HL-60/S4 treated with retinoic acid at 250 ng/mL for 4 days and 3 days (cell line): Measurements from ENCODE around the gene CENPB.

Source experiments
- in situ Hi-C: fragments of 300-500 bp; cut with MboI; formaldehyde crosslinking; loops from 2 replicates; pipeline ENCODE4 v1.7.0; 2022; ENCODE audit warnings: low sequenced_read_pairs

Gene CENPB

DNA sequence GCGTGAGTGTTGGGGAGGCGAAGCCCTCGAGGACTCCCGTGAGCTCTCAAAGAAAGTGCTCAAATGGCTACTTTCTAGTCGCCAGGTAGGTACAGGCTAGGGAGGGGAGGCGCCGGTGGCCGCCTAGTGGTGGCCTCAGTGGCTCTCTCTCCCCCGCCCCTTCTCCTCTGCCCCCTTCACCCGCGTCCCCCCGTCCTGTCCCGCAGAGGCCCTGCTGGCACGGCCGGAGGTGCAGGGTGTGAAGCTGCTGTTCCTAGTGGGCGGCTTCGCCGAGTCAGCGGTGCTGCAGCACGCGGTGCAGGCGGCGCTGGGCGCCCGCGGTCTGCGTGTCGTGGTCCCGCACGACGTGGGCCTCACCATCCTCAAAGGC, 35.2 kb downstream of the CENPB start:
- in situ Hi-C loops: no loop called here

DNA sequence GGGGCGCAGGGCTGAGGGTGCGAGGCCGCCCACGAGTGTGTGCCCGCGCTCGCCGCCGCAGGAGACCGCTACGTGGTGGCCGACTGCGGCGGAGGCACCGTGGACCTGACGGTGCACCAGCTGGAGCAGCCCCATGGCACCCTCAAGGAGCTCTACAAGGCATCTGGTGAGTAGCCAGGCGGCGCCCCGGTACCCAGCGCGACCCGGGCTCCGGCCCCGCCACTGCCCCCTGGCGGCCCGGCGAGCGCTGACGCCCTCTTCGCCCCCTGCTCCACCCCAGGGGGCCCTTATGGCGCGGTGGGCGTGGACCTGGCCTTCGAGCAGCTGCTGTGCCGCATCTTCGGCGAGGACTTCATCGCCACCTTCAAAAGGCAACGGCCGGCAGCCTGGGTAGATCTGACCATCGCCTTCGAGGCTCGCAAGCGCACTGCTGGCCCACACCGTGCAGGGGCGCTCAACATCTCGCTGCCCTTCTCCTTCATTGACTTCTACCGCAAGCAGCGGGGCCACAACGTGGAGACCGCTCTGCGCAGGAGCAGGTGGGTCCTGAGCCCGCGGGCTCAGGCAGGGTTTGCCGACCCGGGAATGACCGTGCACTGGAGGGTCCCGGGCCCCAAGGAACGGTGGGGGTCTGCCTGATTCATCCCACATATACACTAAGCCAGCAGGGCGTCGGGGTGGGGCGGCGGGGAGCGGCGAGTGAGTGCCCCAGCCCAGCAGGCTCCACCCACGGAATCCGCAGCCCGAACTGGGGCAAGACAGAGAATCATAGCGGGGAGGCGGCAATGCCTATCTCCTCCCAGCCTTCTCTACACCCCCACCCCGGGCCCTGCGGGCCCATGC, 36.6 kb downstream of the CENPB start:
- in situ Hi-C loops: no loop called here

DNA sequence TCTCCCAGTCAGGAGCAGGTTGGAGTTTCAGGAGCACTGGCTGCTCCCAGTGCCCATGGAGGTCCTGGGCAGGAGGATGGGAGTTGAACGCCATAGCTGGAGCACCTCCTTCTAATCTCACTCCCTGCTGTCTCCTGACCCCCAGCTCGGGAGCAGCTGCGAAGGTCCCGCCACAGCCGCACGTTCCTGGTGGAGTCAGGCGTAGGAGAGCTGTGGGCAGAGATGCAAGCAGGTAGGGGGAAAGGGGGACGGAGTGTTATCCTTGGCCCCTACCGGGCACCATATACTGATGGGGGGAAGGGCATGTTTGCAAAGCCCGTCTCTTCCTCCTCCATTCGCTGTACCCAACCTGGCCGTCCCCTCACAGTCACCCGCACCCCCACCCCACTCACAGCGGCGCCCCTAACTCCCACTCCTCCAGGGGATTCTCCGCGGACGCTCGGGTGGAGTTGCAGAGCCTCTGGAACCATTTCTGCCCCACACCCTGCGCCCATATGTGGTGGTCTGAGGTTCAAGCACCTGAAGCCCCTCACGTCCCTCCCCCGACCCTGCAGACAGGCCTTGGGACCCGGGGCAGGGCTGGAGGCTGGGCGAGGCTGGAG, 37.4 kb downstream of the CENPB start:
- in situ Hi-C loops: no loop called here

DNA sequence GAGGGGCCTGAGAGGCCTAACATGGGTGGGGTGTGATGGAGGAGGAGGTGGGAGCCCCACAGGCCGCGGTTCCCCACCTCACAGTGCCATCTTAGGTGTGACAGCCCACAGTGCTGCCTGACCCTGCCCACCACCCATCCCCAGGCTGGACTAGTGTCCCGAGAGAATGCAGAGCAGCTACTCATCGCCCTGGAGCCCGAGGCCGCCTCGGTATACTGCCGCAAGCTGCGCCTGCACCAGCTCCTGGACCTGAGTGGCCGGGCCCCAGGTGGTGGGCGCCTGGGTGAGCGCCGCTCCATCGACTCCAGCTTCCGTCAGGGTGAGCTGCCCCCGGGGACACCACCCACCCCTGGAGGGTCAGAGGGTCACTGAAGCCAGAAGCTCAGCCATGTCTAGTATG, 38.5 kb downstream of the CENPB start:
- in situ Hi-C loops: no loop called here

DNA sequence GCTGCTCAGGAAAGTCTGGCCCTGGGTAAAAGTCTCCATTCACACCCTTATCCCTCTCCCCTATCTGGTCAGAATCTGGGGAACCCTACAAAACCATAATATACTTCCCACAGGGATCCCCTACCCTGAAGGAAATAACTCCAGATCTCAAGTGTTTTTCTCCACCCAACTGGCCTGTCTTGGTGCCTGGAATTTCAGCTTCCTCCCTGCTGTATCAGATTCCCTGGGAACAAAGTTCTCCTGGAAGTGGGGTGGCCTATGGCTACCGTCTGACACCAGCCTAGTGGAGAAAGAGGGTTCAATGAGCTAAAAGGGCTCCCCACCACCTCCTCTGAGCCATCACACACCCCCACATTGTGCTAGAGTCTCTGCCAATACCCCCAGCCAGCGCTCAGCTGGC, 39.1 kb downstream of the CENPB start:
- in situ Hi-C loops: no loop called here

DNA sequence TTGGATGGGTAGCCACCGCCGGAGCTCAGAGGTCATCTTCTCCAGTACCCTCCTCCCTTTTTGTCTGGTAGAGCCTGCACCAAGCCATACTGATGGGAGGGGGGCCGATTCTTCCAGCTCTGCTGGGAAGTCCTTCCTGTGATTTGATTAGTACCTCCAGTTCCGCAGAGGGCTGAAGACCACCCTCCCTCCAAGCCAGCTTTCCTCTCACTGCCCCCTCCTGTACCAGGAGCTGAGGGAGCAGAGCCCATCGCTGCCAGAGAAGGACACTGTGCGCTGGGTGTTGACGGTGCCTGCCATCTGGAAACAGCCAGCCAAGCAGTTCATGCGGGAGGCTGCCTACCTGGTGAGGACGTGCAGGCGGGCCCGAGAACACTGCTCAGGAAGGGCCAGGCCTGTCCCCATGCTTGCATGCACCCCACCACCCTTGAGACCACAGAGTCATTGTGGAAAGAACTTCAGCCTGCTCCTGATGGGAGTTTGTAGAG, 40.8 kb downstream of the CENPB start:
- in situ Hi-C loops: no loop called here

DNA sequence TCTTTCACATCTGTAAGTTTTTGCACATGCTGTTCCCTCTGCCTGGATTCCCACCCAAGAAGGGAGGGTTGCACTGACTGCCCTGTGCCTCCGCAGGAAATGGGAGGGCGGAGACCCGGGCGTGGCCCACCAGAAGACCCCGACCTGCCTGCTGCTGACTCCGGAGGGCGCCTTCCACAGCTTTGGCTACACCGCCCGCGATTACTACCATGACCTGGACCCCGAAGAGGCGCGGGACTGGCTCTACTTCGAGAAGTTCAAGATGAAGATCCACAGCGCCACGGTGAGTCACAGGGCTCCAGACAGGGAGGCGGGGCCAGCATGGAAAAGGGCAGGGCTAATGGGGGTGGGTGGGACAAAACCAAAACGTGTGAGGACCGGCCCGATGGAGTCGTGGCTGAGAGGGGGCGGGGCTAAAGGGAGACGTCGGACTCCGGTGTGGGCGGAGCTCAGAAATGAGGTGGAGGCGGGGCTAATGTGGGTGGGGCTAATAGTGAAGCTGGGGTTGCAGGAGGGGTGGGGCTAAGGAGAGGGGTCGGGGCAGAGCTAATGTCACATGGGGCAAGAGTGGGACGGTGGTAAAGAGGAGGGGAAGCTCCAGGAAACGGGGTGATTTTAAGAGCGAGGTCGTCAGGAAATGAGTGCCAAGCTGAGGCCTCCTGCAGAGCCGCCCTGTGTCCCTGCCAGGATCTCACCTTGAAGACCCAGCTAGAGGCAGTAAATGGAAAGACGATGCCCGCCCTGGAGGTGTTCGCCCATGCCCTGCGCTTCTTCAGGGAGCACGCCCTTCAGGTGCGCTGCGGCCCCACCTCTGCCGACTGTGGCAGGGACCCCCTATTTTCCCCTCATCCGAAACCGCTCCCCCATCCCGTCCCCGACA, 41.5 kb downstream of the CENPB start:
- in situ Hi-C loops: no loop called here

DNA sequence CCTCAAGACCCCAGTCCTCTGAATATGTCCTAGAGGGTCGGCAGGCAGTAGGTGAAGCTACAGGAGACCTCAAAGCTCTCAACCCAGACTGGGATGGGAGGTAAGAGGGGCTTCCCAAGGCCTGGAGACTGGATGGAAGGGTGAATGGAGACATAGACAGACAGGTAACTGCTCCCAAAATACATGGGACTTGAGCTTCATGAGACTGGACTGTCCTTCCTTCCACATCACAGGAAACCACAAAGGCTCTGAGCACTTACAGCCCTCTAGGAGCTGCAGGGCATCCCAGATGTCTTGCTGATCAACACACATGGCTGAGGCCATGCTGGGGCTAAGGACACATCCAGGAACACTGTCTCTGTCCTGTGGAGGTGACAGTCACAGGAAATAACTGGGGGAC, 42.5 kb downstream of the CENPB start:
- in situ Hi-C loops: no loop called here

DNA sequence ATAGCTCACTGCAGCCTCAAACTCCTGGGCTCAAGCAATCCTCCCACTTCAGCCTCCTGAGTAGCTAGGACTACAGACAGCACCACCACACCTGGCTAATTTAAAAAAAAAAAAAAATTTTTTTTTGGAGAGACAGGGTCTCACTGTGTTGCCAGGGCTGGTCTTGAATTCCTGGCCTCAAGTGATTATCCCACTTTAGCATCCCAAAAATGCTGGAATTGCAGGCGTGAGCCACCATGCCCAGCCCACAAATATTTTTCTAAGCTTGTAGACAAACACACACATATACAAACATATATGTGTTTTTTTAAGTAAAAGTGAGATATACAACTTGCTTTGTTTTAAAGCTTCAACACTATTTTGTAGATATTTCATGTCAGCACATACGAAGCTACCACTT, 43.3 kb downstream of the CENPB start:
- in situ Hi-C loops: no loop called here

DNA sequence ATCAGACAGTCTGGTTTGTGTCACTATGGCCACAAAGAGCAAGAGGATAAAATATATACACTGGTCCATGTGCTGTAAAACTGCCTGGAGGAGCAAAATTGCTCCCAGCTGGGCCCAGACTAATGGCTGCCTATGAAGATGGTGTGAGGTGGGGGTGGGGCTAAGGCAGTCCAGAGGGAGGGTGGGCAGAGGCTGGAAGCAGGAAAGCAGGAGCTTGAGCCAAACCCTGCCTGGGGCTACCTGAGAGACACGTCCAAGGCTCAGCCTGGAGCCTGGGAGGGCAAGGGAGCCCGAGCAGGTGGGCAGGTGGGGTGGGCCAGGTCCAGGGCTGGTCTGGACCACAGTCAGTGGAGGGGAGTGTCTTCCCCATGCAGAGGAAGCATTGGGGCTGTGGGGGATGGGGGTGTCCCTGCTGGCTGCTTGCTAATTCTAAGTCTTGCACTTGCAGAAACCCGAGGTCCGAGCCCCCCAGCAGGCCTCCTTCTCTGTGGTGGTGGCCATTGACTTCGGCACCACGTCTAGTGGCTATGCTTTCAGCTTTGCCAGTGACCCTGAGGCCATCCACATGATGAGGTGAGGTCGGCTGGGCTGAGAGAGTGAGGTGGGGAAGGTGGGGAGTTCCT, 44.6 kb downstream of the CENPB start:
- in situ Hi-C loops: no loop called here

DNA sequence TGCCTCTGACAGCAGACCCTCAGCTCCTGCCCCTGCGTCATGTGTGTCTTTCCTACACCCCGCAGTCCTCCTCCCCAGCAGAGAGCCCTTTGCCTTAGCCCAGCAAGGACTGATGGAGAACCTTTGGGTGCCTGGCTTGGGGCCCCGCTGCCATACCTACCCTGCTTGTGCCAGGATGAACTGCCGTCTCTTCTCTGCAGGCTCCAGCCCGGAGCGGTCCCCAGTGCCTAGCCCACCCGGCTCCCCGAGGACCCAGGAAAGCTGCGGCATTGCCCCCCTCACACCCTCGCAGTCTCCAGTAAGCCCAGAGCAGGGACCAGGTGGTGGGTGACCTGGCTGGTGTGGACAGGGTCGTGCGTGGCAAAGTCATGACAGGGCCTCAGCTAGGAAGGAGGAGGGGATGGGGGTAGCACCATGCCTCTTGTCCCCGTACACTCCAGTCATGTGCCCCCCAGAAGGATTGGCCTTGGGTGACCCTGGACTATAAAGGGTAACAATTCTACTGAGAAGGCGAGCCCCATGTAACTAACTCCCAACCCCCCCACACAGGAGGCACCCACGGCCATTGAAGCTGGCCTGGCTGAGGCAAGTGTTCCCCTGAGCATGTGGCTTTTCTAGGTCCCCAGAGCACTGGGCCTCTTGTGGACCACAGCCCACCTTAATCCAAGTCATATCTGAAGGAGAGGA, 45.8 kb downstream of the CENPB start:
- in situ Hi-C loops: no loop called here

DNA sequence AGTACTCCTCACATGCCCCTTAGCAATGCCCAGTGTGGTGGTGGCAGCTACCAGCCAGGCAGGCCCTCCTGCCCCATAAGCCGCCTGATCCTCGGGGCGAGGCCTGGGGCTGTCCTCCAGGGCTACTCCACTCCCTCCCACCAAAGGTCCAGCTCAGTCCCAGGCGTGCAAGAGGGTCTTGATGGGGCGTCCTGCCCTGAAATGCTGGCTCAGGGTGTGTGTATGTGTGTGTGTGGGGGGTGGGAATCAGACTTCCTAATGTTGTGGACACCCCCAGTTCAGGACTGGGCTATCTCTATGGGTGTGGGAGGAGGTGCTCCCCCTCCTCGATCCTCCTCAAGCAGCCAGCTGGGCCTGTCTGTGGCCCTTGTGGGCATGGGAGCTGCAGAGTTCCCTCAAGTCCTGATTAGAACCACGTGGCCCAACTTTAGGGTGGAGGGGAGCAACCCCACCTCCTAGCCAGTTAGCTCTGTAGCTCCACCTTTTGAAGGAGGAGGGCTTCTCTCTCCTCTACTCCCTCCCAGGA, 46.6 kb downstream of the CENPB start:
- in situ Hi-C loops: no loop called here

DNA sequence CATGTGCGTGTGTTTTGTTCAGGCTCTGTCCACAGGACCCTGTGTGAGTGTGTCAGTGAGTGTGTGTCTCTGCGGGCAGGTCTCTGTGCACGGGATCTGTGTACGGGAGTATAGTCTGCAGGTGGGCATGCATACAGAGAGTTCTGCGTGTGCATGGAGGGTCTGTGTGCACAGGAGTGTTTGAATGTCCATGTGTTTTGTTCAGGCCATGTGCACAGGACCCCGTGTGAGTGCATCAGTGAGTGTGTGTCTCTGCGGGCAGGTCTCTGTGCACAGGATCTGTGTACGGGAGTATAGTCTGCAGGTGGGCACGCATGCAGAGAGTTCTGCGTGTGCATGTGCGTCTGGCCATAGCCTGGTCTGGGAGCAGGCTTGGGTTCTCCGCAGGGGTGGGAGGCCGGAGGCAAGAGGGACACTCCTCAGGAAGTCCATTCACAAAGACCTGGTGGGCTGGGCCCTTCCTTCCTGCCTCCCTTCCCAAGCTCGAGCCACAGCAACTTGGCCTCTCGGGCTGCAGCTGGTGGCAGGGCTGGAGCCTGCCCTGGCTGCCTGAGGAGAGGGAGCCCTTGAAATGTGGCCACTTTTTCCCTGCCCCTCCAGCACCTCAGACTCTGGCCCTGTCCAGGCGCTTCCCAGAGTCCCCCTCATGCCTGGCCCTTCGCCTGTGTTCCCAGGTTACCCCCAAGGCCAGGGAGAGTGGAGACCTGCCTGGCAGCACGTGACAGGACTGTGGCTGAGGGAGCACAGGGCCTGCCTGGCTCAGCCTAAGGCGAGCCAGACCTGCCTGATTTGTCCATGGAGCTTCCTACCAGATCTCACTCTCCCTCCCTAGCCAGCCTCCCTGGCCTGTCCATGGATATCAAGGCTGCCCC, 47.2 kb downstream of the CENPB start:
- in situ Hi-C loops: no loop called here

DNA sequence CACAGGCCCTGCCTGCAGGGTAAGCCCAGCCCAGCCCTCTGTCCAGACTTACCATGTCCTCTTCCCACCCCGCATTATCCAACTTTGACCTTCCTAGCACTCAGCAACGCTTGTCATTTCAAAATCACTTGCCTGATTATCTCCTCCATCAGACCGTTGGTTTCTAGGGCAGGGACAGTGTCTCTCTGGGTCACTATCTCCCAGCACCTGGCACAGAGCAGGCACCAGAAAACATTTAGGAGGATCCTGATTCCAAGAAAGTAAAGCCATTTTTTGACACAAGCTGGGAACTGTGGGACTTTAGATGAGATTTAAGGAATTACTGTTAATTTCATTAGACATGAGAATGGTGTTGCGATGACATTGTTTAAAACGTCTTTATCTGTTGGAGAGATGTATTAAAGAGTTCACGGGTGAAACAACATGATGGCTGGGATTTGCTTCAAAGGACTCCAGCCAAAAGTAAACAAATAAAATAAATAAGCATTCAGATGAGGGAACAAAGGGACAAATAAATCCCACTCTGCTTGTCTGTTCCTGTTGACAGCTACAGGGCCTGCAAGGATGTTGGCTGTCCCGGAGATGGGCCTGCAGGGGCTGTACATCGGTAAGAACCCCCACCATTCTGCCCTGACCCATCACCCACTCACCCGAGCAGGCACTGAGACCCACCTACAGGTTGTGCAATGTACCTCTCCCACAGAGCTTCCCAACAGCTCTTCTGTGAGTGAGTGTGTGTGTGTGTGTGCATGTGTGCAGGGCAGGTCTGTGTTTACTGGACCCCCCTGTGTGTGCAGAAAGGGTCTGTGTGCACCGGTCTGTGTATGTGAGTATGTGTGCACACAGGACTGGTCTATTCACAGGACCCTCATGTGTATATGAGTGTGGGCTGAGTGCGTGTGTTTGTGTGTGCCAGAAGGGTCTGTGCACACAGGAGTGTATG, 48.2 kb downstream of the CENPB start:
- in situ Hi-C loops: no loop called here

DNA sequence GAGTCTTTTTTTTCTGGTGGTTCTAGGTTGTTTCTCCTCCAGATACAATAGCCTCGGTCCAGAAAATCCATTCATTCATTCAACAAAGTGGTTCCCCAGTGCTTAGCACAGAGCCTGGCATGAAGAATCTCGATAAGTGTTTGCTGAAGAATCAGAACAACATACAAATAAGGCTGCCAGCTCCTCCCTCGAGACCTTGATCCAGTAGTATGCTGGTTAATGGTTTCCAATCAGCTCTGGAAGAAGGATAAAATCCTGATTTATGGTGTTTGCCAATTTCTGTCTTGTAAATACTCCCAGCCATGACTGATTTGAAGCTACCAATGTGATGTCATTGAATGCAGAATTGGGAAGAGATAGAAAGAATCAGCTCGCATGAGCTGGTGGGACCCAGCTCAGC, 50.8 kb downstream of the CENPB start:
- in situ Hi-C loops: no loop called here

DNA sequence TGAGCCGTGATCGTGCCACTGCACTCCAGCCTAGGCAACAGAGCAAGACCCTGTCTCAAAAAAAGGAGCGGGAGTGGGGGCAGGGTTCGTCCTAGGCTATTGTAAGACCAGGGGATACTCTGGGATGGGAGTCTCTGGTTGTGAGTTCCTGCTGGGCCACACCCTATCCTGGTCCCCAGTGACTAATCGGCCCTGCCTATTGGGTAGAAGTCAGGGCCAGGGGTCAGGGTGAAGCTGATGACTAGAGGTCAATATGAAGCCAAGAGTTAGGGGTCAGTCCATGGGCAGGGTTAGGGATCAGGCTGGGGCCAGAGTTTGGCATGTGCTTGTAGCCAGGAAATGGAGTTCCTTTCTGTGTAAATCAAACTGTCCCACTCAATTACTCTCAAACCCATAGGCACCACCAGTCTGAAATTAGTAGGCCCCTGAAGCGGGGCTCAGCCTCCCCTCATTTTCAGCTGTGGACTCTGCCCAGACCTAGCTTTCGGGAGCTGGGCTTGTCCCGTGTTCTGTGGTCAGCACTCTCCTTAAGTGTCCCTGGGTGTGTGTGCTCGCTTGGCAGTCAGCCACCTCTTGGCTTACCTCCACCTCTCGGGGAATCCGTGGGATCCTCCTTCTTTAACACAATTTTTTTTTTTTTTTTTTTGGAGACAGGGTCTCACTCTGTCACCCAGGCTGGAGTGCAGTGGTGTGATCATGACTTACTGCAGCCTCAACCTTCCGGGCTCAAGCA, 52.3 kb downstream of the CENPB start:
- in situ Hi-C loops: no loop called here
